GM12878 (cell line): ENCODE results near the gene DTX1. TPM values are rescaled to one million over a fixed set of nuclear protein-coding genes. Genes with fewer than 3 reads are reported as not detected.

ENCODE experiments used
- ATAC-seq: fragments of 200-7000 bp; cut with Tn5 transposase; 3 replicates; pipeline ENCODE4 v1.9.1; 2020; ENCODE audit warnings: mild to moderate bottlenecking, moderate library complexity
- BruUV-seq: library from RNA; stranded (reverse); fragments of 400-500 nt; replicated peaks from 2 replicates; lab custom pipeline; 2021; lab: Mats Ljungman, UMichigan
- CTCF ChIA-PET: fragments of 300-600 bp; sonication (Branson Sonifier 250); formaldehyde crosslinking; extraction: SDS; loops from one replicate; lab custom pipeline; 2021; ENCODE audit warnings: inconsistent platforms; lab: Yijun Ruan, JAX
- POLR2A ChIA-PET: fragments of 350-600 bp; formaldehyde crosslinking; extraction: SDS; loops from one replicate; lab custom pipeline; 2021; ENCODE audit warnings: inconsistent platforms; lab: Charles Lee
- RAD21 ChIA-PET: fragments of 300-600 bp; sonication (Branson Sonifier 250); formaldehyde crosslinking; loops from one replicate; lab custom pipeline; 2023; ENCODE audit warnings: antibody characterized with exemption; ENCODE audit not compliant: unreplicated experiment; lab: Charles Lee
- SMC1A ChIA-PET: fragments of 300-600 bp; sonication (Branson Sonifier 250); formaldehyde crosslinking; loops from one replicate; lab custom pipeline; 2023; ENCODE audit not compliant: unreplicated experiment, uncharacterized antibody; lab: Charles Lee
- DNase-seq: peaks from one replicate; pipeline ENCODE4 v3.0.0-alpha.2; 2011; ENCODE audit warnings: low read depth, low spot score
- FAIRE-seq: peaks from 3 replicates; lab custom pipeline; 2011; peaks lifted over from hg19 to GRCh38; lab: Jason Lieb, UNC
- H2AFZ ChIP-seq: 2 replicates; pipeline ENCODE4 v1.6.0; 2011; ENCODE audit warnings: low read depth, low read length, control low read depth; ENCODE audit not compliant: control insufficient read depth
- H3K27ac ChIP-seq: 2 replicates; pipeline ENCODE4 v1.5.1; 2011; ENCODE audit warnings: control low read depth; ENCODE audit not compliant: control insufficient read depth, insufficient read depth
- H3K27me3 ChIP-seq, 2 experiments: replicated peaks in 1 of 2; 2 replicates each; pipeline versions ENCODE4 v1.6.0 to v1.6.1; 2011; ENCODE audit warnings: low read length in 1 of 2; ENCODE audit not compliant: control insufficient read depth in 2 of 2, insufficient read depth in 2 of 2
- H3K36me3 ChIP-seq, 2 experiments: 2 replicates each; pipeline ENCODE4 v1.5.1; 2011; ENCODE audit warnings: low read length in 1 of 2; ENCODE audit not compliant: control insufficient read depth in 2 of 2, insufficient read depth in 2 of 2
- H3K4me1 ChIP-seq: 2 replicates; pipeline ENCODE4 v1.6.1; 2011; ENCODE audit warnings: mild to moderate bottlenecking, low read length, moderate library complexity, mixed read lengths; ENCODE audit not compliant: control insufficient read depth, insufficient read depth
- H3K4me2 ChIP-seq: 2 replicates; pipeline ENCODE4 v1.6.0; 2011; ENCODE audit warnings: control low read depth; ENCODE audit not compliant: control insufficient read depth, insufficient read depth
- H3K4me3 ChIP-seq: fragments of 200-600 bp; sonication (generic); 2 replicates; pipeline ENCODE4 v1.5.1; 2016
- H3K79me2 ChIP-seq: 2 replicates; pipeline ENCODE4 v1.6.0; 2011; ENCODE audit warnings: low read length; ENCODE audit not compliant: control insufficient read depth, insufficient read depth
- H3K9ac ChIP-seq: 2 replicates; pipeline ENCODE4 v1.8.0; 2011; ENCODE audit warnings: low read length, control low read depth, mixed read lengths; ENCODE audit not compliant: control insufficient read depth, insufficient read depth
- H3K9me3 ChIP-seq: replicated peaks from 3 replicates; pipeline ENCODE4 v1.5.1; 2011; ENCODE audit warnings: mild to moderate bottlenecking, low read length; ENCODE audit not compliant: control insufficient read depth, insufficient read depth
- H4K20me1 ChIP-seq: 2 replicates; pipeline ENCODE4 v1.6.0; 2011; ENCODE audit not compliant: control insufficient read depth, insufficient read depth
- BRCA1 ChIP-seq: IDR thresholded peaks from 2 replicates; pipeline ENCODE4 v1.6.1; 2011; ENCODE audit warnings: low read depth, low read length, improper control_type of control experiment
- CBFB ChIP-seq: IDR thresholded peaks from 2 replicates; pipeline ENCODE4 v1.6.1; 2016; ENCODE audit warnings: antibody characterized with exemption, low read depth
- NR2C1 ChIP-seq: fragments of 450-650 bp; IDR thresholded peaks from 2 replicates; pipeline ENCODE4 v1.6.1; 2017; ENCODE audit warnings: antibody characterized with exemption, mild to moderate bottlenecking, moderate library complexity
- PBX3 ChIP-seq: IDR thresholded peaks from 2 replicates; pipeline ENCODE4 v1.6.1; 2011; ENCODE audit warnings: mild to moderate bottlenecking, low read depth, low read length, moderate library complexity; ENCODE audit not compliant: insufficient replicate concordance
- RAD21 ChIP-seq: IDR thresholded peaks from 2 replicates; pipeline ENCODE4 v1.6.1; 2011; ENCODE audit warnings: mild to moderate bottlenecking, low read depth, low read length, moderate library complexity; ENCODE audit not compliant: insufficient read depth
- TCF7 ChIP-seq: IDR thresholded peaks from 2 replicates; pipeline ENCODE4 v1.6.1; 2014; ENCODE audit warnings: antibody characterized with exemption, borderline replicate concordance
- USF2 ChIP-seq: IDR thresholded peaks from 2 replicates; pipeline ENCODE4 v1.6.1; 2011; ENCODE audit warnings: low read depth, low read length, improper control_type of control experiment, borderline replicate concordance
- ZNF24 ChIP-seq: fragments of 450-650 bp; IDR thresholded peaks from 2 replicates; pipeline ENCODE4 v1.6.1; 2017; ENCODE audit warnings: antibody characterized with exemption, mild to moderate bottlenecking
- ZNF384 ChIP-seq: IDR thresholded peaks from 2 replicates; pipeline ENCODE4 v1.6.1; 2012; ENCODE audit warnings: low read depth, mild to moderate bottlenecking, low read length, improper control_type of control experiment, borderline replicate concordance
- ZZZ3 ChIP-seq: IDR thresholded peaks from 2 replicates; pipeline ENCODE4 v1.6.1; 2011; ENCODE audit warnings: low read depth; ENCODE audit not compliant: control insufficient read depth, insufficient read length
- WGBS: methylation state at CpG from one replicate; pipeline ENCODE4 v1.1.6; 2016; ENCODE audit warnings: low lambda C conversion rate; ENCODE audit not compliant: insufficient replicate concordance, insufficient coverage; ENCODE audit errors: missing lambda C conversion rate; 5-methylcytosine and 5-hydroxymethylcytosine counted together
- in situ Hi-C: fragments of 300-500 bp; cut with MboI; formaldehyde crosslinking; loops from 9 replicates; pipeline ENCODE4 v1.14.3; 2018; ENCODE audit warnings: mixed read lengths
- intact Hi-C: fragments of 100-400 bp; cut with micrococcal nuclease; formaldehyde crosslinking; loops from one replicate; pipeline ENCODE4 v1.14.2; 2022; ENCODE audit not compliant: unreplicated experiment
- polyA plus RNA-seq, 11 experiments: library from polyadenylated mRNA; depleted of rRNA in 4 of 11; unstranded in 6 of 11; stranded (reverse) in 5 of 11; fragments of >200 nt; fragmentation: Nextera tagmentation in 4 of 11; fragmentation: Illumina TruSeq in 1 of 11; extraction: Ambion mirVana in 4 of 11; extraction: Trizol in 1 of 11; gene quantifications; 1 replicate in 1 of 11; 2 replicates in 10 of 11; pipeline versions ENCODE4 v1.2.1 to v1.2.3, GENCODE V29; 2011 to 2016; ENCODE audit warnings: inconsistent platforms in 2 of 11, missing spikeins in 2 of 11, low read depth in 1 of 11
- total RNA-seq, 4 experiments: library from RNA; depleted of rRNA in 3 of 4; stranded (reverse); fragments of >200 nt in 3 of 4; fragmentation: Illumina TruSeq in 1 of 4; extraction: Trizol in 1 of 4; gene quantifications; 2 replicates each; pipeline versions ENCODE4 v1.2.1 to v1.2.3, GENCODE V29; 2013 to 2021
- TF ChIP-seq, protein P1 (sequence below): fragments of 450-650 bp; IDR thresholded peaks from 2 replicates; pipeline ENCODE4 v1.6.1; 2018; ENCODE audit warnings: mild to moderate bottlenecking, low read depth, moderate library complexity; ENCODE audit not compliant: partially characterized antibody
- TF ChIP-seq, protein P2 (sequence below): IDR thresholded peaks from 2 replicates; pipeline ENCODE4 v1.6.1; 2012; ENCODE audit warnings: low read depth, low read length, improper control_type of control experiment
- TF ChIP-seq, protein P3 (sequence below): fragments of 450-650 bp; IDR thresholded peaks from 2 replicates; pipeline ENCODE4 v1.6.1; 2016; ENCODE audit warnings: mild to moderate bottlenecking

The DTX1 gene
- total and polyA plus RNA-seq, 10 of the 15 experiments (the other 5 are each of a cell fraction or from before 2014, with no cell fraction given), result 0.09 to 2.8 (median 0.66) TPM

- Histone ChIP-seq H3K4me2 (no peak overlapping the region), H4K20me1 (no peaks in the 10 kb centered on the region), H3K36me3 (no peaks in the 10 kb centered on the region), H3K79me2 (no peaks in the 10 kb centered on the region), H3K4me1 (no peaks in the 10 kb centered on the region), H3K27me3 (no peaks in the 10 kb centered on the region), H2AFZ (no peak overlapping the region), H3K9ac (no peak overlapping the region), H3K4me3 (no peak overlapping the region), H3K27ac (no peak overlapping the region), H3K9me3 (no peaks in the 10 kb centered on the region)
- 70% methylated on average over 7 of the region's 7 CpGs for WGBS
- TF ChIP-seq, protein P1, sequence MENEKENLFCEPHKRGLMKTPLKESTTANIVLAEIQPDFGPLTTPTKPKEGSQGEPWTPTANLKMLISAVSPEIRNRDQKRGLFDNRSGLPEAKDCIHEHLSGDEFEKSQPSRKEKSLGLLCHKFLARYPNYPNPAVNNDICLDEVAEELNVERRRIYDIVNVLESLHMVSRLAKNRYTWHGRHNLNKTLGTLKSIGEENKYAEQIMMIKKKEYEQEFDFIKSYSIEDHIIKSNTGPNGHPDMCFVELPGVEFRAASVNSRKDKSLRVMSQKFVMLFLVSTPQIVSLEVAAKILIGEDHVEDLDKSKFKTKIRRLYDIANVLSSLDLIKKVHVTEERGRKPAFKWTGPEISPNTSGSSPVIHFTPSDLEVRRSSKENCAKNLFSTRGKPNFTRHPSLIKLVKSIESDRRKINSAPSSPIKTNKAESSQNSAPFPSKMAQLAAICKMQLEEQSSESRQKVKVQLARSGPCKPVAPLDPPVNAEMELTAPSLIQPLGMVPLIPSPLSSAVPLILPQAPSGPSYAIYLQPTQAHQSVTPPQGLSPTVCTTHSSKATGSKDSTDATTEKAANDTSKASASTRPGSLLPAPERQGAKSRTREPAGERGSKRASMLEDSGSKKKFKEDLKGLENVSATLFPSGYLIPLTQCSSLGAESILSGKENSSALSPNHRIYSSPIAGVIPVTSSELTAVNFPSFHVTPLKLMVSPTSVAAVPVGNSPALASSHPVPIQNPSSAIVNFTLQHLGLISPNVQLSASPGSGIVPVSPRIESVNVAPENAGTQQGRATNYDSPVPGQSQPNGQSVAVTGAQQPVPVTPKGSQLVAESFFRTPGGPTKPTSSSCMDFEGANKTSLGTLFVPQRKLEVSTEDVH, result no peak
- TF ChIP-seq CBFB, result no peak
- TF ChIP-seq USF2, result no peak
- no peak for TF ChIP-seq RAD21
- TF ChIP-seq, protein P2, sequence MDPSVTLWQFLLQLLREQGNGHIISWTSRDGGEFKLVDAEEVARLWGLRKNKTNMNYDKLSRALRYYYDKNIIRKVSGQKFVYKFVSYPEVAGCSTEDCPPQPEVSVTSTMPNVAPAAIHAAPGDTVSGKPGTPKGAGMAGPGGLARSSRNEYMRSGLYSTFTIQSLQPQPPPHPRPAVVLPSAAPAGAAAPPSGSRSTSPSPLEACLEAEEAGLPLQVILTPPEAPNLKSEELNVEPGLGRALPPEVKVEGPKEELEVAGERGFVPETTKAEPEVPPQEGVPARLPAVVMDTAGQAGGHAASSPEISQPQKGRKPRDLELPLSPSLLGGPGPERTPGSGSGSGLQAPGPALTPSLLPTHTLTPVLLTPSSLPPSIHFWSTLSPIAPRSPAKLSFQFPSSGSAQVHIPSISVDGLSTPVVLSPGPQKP, result no peak
- no peak for TF ChIP-seq PBX3
- TF ChIP-seq BRCA1, result no peak
- no peak for TF ChIP-seq ZNF384
- TF ChIP-seq, protein P3, sequence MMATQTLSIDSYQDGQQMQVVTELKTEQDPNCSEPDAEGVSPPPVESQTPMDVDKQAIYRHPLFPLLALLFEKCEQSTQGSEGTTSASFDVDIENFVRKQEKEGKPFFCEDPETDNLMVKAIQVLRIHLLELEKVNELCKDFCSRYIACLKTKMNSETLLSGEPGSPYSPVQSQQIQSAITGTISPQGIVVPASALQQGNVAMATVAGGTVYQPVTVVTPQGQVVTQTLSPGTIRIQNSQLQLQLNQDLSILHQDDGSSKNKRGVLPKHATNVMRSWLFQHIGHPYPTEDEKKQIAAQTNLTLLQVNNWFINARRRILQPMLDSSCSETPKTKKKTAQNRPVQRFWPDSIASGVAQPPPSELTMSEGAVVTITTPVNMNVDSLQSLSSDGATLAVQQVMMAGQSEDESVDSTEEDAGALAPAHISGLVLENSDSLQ, result no peak
- TF ChIP-seq NR2C1, result no peak
- no peak for TF ChIP-seq ZZZ3
- TF ChIP-seq ZNF24, result no peak
- TF ChIP-seq TCF7, result no peak
- no peak for FAIRE-seq
- RAD21 ChIA-PET, result no interaction called here
- SMC1A ChIA-PET, result interaction anchor here (0.8 to 1.2 kb wide), 2 partner anchors 51 to 57 kb away, joined by 3 to 4 read pairs; no protein-coding TSS in a partner anchor
- CTCF ChIA-PET, result interaction anchor here (1.4 to 1.5 kb wide), 2 partner anchors 40 to 49 kb away, joined by 3 to 5 read pairs; no protein-coding TSS in a partner anchor
- no peak for ATAC-seq
- in situ Hi-C loops (loop anchor here (10.0 kb wide), 1 partner anchor 53 kb away; no protein-coding TSS in a partner anchor), intact Hi-C loops (no loop called here)
- POLR2A ChIA-PET, result no interaction called here
- BruUV-seq, result no TSS peak
- DNase-seq, result no peak
These were observed 15.0 kb upstream of the DTX1 start for GRCh38 chr12:113041560-113041959.
